AG09309 (cell line): ENCODE data around the gene GRID1.

Experiments used
- DNase-seq: peaks from one replicate; pipeline ENCODE4 v3.0.0-alpha.2; 2010; ENCODE audit warnings: low read depth
- H3K4me3 ChIP-seq: 2 replicates; pipeline ENCODE4 v1.5.1; 2011; ENCODE audit warnings: mild to moderate bottlenecking, low read depth, low read length, moderate library complexity; ENCODE audit not compliant: control insufficient read depth
- TF ChIP-seq, protein P1 (sequence below): IDR thresholded peaks from 2 replicates; pipeline ENCODE4 v1.5.1; 2011; ENCODE audit warnings: mild to moderate bottlenecking, low read depth, low read length, inconsistent platforms; ENCODE audit not compliant: insufficient read depth, control insufficient read depth; ENCODE audit errors: missing control alignments

The GRID1 gene

DNA sequence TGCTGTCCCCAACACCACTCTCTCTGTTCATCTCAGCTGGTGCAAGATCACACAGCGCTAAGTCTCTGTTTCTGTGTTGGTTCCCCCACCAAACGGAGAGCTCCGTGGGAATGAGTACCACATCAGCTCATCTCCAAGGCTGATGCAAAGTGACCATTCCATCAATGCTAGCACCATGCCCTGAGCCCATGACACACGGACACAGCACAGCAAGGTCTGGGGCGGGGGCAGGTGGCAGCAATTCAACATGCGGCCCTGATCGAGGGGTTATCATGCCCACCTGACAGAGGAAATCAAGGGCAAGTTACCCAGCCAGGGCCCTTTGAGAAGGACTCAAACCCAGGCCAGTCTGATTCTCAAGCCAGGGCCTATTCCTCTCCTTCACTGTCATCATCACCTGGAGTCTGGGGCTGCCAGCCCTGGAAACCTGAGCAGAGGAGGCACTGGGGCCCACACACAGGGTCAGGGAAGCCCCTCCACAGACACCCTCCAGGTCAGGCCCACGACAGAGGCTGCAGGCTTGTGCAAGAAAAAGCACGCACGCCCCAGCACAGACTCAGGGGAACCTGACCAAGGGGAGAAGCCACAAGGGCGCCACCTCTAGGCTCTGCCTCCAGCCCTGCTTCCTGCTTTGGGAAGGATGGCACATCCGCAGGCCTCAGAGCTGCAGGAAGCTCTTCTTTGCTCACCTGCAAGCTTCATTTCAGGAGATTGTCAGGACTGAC, 74.8 kb downstream of the GRID1 start:
- H3K4me3 ChIP-seq, result no peak overlapping the region
- TF ChIP-seq, protein P1, sequence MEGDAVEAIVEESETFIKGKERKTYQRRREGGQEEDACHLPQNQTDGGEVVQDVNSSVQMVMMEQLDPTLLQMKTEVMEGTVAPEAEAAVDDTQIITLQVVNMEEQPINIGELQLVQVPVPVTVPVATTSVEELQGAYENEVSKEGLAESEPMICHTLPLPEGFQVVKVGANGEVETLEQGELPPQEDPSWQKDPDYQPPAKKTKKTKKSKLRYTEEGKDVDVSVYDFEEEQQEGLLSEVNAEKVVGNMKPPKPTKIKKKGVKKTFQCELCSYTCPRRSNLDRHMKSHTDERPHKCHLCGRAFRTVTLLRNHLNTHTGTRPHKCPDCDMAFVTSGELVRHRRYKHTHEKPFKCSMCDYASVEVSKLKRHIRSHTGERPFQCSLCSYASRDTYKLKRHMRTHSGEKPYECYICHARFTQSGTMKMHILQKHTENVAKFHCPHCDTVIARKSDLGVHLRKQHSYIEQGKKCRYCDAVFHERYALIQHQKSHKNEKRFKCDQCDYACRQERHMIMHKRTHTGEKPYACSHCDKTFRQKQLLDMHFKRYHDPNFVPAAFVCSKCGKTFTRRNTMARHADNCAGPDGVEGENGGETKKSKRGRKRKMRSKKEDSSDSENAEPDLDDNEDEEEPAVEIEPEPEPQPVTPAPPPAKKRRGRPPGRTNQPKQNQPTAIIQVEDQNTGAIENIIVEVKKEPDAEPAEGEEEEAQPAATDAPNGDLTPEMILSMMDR, result no peak
- no peak for DNase-seq

DNA sequence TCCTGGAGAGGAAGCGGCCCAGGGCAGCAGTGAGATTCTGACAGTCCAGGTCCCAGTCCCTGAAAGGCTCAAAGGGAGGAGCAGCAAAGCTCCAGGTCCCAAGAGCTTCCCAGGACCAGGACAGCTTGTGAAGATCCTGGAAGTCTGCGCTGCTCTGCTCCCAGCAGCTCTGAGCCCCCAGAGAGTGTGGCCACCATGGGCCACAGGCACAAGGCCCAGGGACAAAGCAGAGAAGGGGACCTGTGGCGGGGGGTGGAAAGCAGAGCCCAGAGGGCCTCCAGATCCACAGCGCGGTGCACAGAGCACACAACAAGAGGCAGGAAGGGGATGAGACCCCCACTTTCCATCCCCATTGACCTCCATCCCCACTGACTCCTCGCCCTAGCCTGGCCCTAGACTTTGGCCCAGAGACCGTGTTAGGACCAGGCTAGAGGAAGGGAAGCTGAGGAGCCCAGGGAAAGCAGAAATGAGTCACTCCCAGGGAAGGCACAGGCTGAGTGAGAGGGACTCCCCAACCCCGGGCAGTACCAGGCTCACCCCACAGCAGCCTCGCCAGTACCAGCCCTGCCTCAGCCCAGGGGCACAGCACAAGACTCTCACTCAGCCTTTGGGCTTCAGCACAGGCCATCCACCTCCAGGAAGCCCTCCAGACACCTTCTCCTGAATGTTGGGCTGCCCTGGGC, 75.5 kb downstream of the GRID1 start:
- no peak for DNase-seq
- no peak overlapping the region for H3K4me3 ChIP-seq
- TF ChIP-seq, protein P1, result no peak

DNA sequence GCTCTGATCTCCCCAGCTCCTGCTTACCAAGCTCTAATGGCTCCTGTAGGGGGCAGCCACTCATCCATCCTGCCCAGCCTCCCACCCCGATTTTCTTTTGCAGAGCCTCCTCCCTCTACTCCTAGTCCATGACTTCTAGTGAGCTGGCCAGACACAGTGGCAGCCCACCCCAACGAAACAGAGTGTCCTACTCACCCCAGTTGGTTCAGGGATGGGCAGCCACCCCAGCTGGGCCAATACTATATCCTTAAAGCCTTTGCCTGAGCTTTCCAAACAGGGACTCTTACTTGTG, 77.1 kb downstream of the GRID1 start:
- no peak for DNase-seq
- TF ChIP-seq, protein P1, result no peak
- H3K4me3 ChIP-seq, result no peak overlapping the region

DNA sequence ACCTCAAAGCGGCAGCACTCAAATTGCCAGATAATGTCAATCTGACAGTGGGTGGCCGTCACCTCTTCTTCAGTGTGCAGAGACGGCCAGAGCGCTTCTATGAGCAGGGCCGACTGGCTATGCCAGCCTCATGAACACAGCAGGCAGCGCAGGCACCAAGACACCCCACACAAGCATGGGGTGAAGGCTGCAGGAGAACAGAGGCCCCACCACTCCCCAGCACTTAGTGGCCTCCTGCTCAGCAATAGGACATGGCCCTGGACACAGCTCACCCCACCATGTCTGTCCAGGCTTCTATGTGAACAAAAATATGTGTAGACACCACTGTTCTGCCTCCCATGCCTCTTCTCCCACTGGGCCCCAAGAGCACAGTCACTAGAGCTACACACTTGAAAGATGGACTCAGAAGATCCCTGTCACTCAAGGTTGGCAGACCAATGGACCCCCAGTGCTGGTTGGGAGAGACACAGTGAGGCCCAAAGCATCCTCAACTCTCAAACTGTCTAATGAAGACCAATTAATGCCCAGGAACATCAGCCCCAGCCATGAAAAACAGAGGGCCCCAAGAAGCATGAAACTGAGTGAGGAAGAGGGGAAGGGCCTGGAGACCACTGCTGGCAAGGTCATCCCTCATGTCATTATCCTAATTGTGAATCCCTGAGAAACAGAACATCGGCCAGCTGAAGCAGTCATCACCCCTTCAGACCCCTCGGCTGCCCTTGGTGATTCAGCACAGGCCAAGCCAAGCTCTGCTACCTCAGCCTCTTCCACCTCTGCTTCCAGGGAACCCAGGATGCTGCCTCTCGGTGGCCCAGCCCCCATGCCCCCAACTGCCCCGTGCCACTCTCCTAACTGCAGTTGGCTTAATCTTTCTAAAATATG, 77.7 kb downstream of the GRID1 start:
- no peak for DNase-seq
- TF ChIP-seq, protein P1, result no peak
- H3K4me3 ChIP-seq, result no peak overlapping the region

DNA sequence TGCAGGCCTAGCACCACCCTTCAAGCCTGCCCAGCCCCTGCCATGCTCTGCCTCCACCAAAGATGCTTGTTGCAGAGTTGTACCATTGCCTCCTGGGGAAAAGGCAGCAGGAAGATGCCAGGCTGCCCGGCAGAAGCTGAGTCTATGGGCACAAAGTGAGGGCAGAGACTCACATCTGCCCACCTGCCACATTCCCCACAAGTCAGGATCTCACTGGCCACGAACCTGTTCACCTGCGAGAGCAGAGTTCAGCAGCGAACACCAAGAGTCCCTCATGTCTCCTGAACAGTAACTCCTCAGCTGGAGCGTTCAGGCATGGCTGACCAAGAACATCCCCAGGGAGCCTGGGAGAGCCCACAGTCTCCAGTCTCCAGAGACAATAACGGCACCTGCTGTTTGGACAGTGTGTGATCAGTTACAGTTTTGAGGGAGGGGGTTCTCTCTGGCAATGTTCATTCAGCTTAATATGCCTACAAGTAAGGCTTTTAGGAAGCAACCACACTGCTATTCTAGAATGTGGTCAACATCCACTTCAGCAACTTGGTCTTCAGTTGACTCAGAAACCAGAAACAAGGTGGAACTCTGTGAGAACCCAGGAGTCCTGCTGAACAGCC, 78.5 kb downstream of the GRID1 start:
- DNase-seq, result no peak
- TF ChIP-seq, protein P1, result no peak
- no peak overlapping the region for H3K4me3 ChIP-seq

DNA sequence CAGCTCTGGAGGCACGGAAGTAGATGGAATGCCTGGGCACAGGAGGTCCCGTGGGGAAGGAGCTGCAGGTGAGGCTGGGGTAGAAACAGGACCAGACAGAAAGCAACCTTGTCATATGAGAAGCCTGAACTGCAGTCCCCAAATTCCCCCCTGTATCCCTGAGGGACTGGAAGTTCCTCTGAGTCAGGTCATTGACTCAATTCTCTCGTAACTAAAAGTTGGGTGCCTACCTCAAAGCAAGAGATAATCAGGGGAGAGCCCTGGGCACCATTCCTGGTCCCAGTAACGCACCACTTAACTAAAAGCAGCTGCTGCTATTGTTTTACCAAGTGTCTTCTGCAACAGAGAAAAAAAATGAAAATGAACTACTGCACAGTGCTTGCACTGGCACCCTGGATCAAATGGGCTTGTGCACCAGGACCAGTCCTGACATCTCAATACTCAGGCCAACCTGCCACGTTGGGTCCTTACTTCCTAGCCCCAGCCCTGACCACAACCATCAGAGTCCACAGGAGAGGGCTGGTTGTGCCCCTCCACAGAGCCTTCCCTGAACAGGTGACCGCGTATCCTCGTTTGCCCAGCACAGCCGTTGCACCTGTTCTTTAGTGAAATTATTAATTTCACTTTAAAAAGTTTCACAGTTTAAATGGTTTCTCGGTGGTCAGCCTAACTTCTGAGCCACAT, 79.3 kb downstream of the GRID1 start:
- no peak for DNase-seq
- no peak overlapping the region for H3K4me3 ChIP-seq
- TF ChIP-seq, protein P1, result no peak
